ENCODE results near the gene CAT. TPM values are rescaled to one million over a fixed set of nuclear protein-coding genes. Genes with fewer than 3 reads are reported as not detected.

Gene CAT
- total and polyA plus RNA-seq, 3 donors from 2014 or later = 30.2 to 38.2 (median 30.3) TPM

- Histone ChIP-seq H3K27ac (no peak overlapping the region), H3K4me1 (no peaks in the 10 kb centered on the region), H3K9me3 (no peaks in the 10 kb centered on the region), H3K4me3 (no peak overlapping the region), H3K36me3 (ENCODE audit: low read depth, missing control alignments) (no peaks in the 10 kb centered on the region), H3K27me3 (no peaks in the 10 kb centered on the region)
- 85 to 95% methylated on average over 3 of the region's 3 CpGs for WGBS, 2 donors
- DNase-seq = no peak
- TF ChIP-seq CTCF (IDR thresholded peaks at IDR 0.05) (no peak), POLR2A (IDR thresholded peaks at IDR 0.05) (no peak)
- intact Hi-C loops (cut with DNase I; ENCODE audit: low total_unique reads) = no loop called here
Measured at GRCh38 chr11:34502949-34503348, 64.2 kb downstream of the CAT start.

- no peak for TF ChIP-seq CTCF (IDR thresholded peaks at IDR 0.05)
- no peak overlapping the region for H3K27ac ChIP-seq
- DNase-seq = no peak
- H3K4me1 ChIP-seq = no peaks in the 10 kb centered on the region
- no peak overlapping the region for H3K4me3 ChIP-seq
- no peaks in the 10 kb centered on the region for H3K9me3 ChIP-seq
- intact Hi-C loops (cut with DNase I; ENCODE audit: low total_unique reads) = no loop called here
- WGBS, 2 donors = 75% methylated on average over 5 of the region's 5 CpGs
- H3K27me3 ChIP-seq = no peaks in the 10 kb centered on the region
- no peaks in the 10 kb centered on the region for H3K36me3 ChIP-seq (ENCODE audit: low read depth, missing control alignments)
Measured at GRCh38 chr11:34505874-34506273, 67.1 kb downstream of the CAT start.

- intact Hi-C loops (cut with DNase I; ENCODE audit: low total_unique reads) = no loop called here
- no peak for DNase-seq
- H3K27me3 ChIP-seq = no peaks in the 10 kb centered on the region
- no peak overlapping the region for H3K27ac ChIP-seq
- no peak overlapping the region for H3K4me3 ChIP-seq
- 80 to 87% methylated on average over 6 of the region's 6 CpGs for WGBS, 2 donors
- no peaks in the 10 kb centered on the region for H3K36me3 ChIP-seq (ENCODE audit: low read depth, missing control alignments)
- H3K9me3 ChIP-seq = no peaks in the 10 kb centered on the region
- TF ChIP-seq CTCF (IDR thresholded peaks at IDR 0.05) = no peak
- TF ChIP-seq POLR2A (IDR thresholded peaks at IDR 0.05) = no peak
- no peaks in the 10 kb centered on the region for H3K4me1 ChIP-seq
Measured at GRCh38 chr11:34507156-34507555, 68.4 kb downstream of the CAT start.

- Histone ChIP-seq H3K4me1 (no peaks in the 10 kb centered on the region), H3K27me3 (no peaks in the 10 kb centered on the region), H3K27ac (no peak overlapping the region), H3K36me3 (ENCODE audit: low read depth, missing control alignments) (no peaks in the 10 kb centered on the region), H3K9me3 (no peaks in the 10 kb centered on the region), H3K4me3 (no peak overlapping the region)
- DNase-seq = no peak
- intact Hi-C loops (cut with DNase I; ENCODE audit: low total_unique reads) = no loop called here
- WGBS, 2 donors = 81 to 83% methylated on average over 5 of the region's 5 CpGs
- TF ChIP-seq POLR2A (IDR thresholded peaks at IDR 0.05) = no peak
Measured at GRCh38 chr11:34507610-34508009, 68.9 kb downstream of the CAT start.

GRCh38 chr11:34508524-34508923 is 69.8 kb downstream of the CAT start:
- Histone ChIP-seq H3K4me3 (no peak overlapping the region), H3K9me3 (no peaks in the 10 kb centered on the region), H3K36me3 (ENCODE audit: low read depth, missing control alignments) (no peaks in the 10 kb centered on the region), H3K27ac (no peak overlapping the region), H3K27me3 (no peaks in the 10 kb centered on the region), H3K4me1 (no peaks in the 10 kb centered on the region)
- no peak for TF ChIP-seq POLR2A (IDR thresholded peaks at IDR 0.05)
- no peak for TF ChIP-seq CTCF (IDR thresholded peaks at IDR 0.05)
- WGBS, 2 donors = 22 to 33% methylated on average over 2 of the region's 2 CpGs
- intact Hi-C loops (cut with DNase I; ENCODE audit: low total_unique reads) = no loop called here
- DNase-seq = no peak

Data from testis (tissue), 3 donors.